ENCODE results near the gene RNF150.

Gene RNF150

GRCh38 chr4:140869446-140869845, 263.8 kb downstream of the RNF150 start:
- no peak for DNase-seq (ENCODE audit: extremely low read depth, low read depth)
- TF ChIP-seq CTCF (IDR thresholded peaks at IDR 0.05; ENCODE audit: low read depth, low read length), result no peak

- no peak for TF ChIP-seq CTCF (IDR thresholded peaks at IDR 0.05; ENCODE audit: low read depth, low read length)
- DNase-seq (ENCODE audit: extremely low read depth, low read depth), result no peak
Observed at GRCh38 chr4:140867356-140867755, 265.9 kb downstream of the RNF150 start.

GRCh38 chr4:140866492-140867005, 266.7 kb downstream of the RNF150 start:
- DNase-seq (ENCODE audit: extremely low read depth, low read depth), result no peak
- no peak for TF ChIP-seq CTCF (IDR thresholded peaks at IDR 0.05; ENCODE audit: low read depth, low read length)

- TF ChIP-seq CTCF (IDR thresholded peaks at IDR 0.05; ENCODE audit: low read depth, low read length), result no peak
- DNase-seq (ENCODE audit: extremely low read depth, low read depth), result no peak
Observed at GRCh38 chr4:140865253-140866217, 267.7 kb downstream of the RNF150 start.

- TF ChIP-seq CTCF (IDR thresholded peaks at IDR 0.05; ENCODE audit: low read depth, low read length), result no peak
- no peak for DNase-seq (ENCODE audit: extremely low read depth, low read depth)
Observed at GRCh38 chr4:140863197-140863596, 270.1 kb downstream of the RNF150 start.

- DNase-seq (ENCODE audit: extremely low read depth, low read depth), result no peak
- TF ChIP-seq CTCF (IDR thresholded peaks at IDR 0.05; ENCODE audit: low read depth, low read length), result no peak
Observed at GRCh38 chr4:140862177-140862442, 271.2 kb downstream of the RNF150 start.

- DNase-seq (ENCODE audit: extremely low read depth, low read depth), result peak; percentile 79
- TF ChIP-seq CTCF (IDR thresholded peaks at IDR 0.05; ENCODE audit: low read depth, low read length), result peak; percentile 68
Observed at GRCh38 chr4:140861359-140862176, 271.7 kb downstream of the RNF150 start.

Measured in AG09319 (cell line).